ENCODE data around the gene PLXDC2. TPM values are rescaled to one million over a fixed set of nuclear protein-coding genes. Genes with fewer than 3 reads are reported as not detected.
"Not testable (repeated sequence)": the region's sequence is repeated elsewhere in the genome, so short reads cannot be mapped to it uniquely, and the experiment has no call there.

PLXDC2 gene
- total RNA-seq, 1 donor from 2014 or later = 92.0 TPM

GRCh38 chr10:20191392-20191791 lies 375.2 kb downstream of the PLXDC2 start:
- DNase-seq (ENCODE audit: low spot score) = not testable (repeated sequence)

GRCh38 chr10:20195076-20195475 lies 378.8 kb downstream of the PLXDC2 start:
- DNase-seq (ENCODE audit: low spot score) = no peak

GRCh38 chr10:20200758-20201157 lies 384.5 kb downstream of the PLXDC2 start:
- DNase-seq (ENCODE audit: low spot score) = no peak

- no peak for DNase-seq (ENCODE audit: low spot score)
These were observed 386.1 kb downstream of the PLXDC2 start for GRCh38 chr10:20202337-20202736.

- DNase-seq (ENCODE audit: low spot score) = no peak
These were observed 391.4 kb downstream of the PLXDC2 start for GRCh38 chr10:20207653-20208052.

- DNase-seq (ENCODE audit: low spot score) = not testable (repeated sequence)
These were observed 392.9 kb downstream of the PLXDC2 start for GRCh38 chr10:20209098-20209497.

GRCh38 chr10:20215547-20216152 lies 399.4 kb downstream of the PLXDC2 start:
- DNase-seq (ENCODE audit: low spot score) = no peak

GRCh38 chr10:20221356-20221755 lies 405.1 kb downstream of the PLXDC2 start:
- no peak for DNase-seq (ENCODE audit: low spot score)

GRCh38 chr10:20228729-20229128 lies 412.5 kb downstream of the PLXDC2 start:
- DNase-seq (ENCODE audit: low spot score) = no peak

- no peak for DNase-seq (ENCODE audit: low spot score)
These were observed 416.0 kb downstream of the PLXDC2 start for GRCh38 chr10:20232079-20232705.

GRCh38 chr10:20233423-20233822 lies 417.2 kb downstream of the PLXDC2 start:
- no peak for DNase-seq (ENCODE audit: low spot score)

- no peak for DNase-seq (ENCODE audit: low spot score)
These were observed 418.3 kb downstream of the PLXDC2 start for GRCh38 chr10:20234579-20234978.

GRCh38 chr10:20237091-20237570 lies 420.9 kb downstream of the PLXDC2 start:
- no peak for DNase-seq (ENCODE audit: low spot score)

- DNase-seq (ENCODE audit: low spot score) = no peak
These were observed 421.4 kb downstream of the PLXDC2 start for GRCh38 chr10:20237586-20237985.

GRCh38 chr10:20240643-20241042 lies 424.4 kb downstream of the PLXDC2 start:
- DNase-seq (ENCODE audit: low spot score) = no peak

- no peak for DNase-seq (ENCODE audit: low spot score)
These were observed 431.2 kb downstream of the PLXDC2 start for GRCh38 chr10:20247454-20247853.

- no peak for DNase-seq (ENCODE audit: low spot score)
These were observed 431.9 kb downstream of the PLXDC2 start for GRCh38 chr10:20247891-20248708.

- DNase-seq (ENCODE audit: low spot score) = peak; percentile 21
These were observed 437.8 kb downstream of the PLXDC2 start for GRCh38 chr10:20254078-20254477.

- no peak for DNase-seq (ENCODE audit: low spot score)
These were observed 438.3 kb downstream of the PLXDC2 start for GRCh38 chr10:20254497-20254896.

GRCh38 chr10:20256969-20257368 lies 440.7 kb downstream of the PLXDC2 start:
- no peak for DNase-seq (ENCODE audit: low spot score)

- no peak for DNase-seq (ENCODE audit: low spot score)
These were observed 441.2 kb downstream of the PLXDC2 start for GRCh38 chr10:20257422-20257821.

GRCh38 chr10:20265146-20265545 lies 448.9 kb downstream of the PLXDC2 start:
- DNase-seq (ENCODE audit: low spot score) = no peak

- DNase-seq (ENCODE audit: low spot score) = no peak
These were observed 451.5 kb downstream of the PLXDC2 start for GRCh38 chr10:20267734-20268133.
